DOHH2 (cell line): Measurements from ENCODE around the gene ZBTB16.

Experiments
- H3F3A ChIP-seq: fragments of 200-600 bp; sonication (generic), shearing (Covaris generic); 2 replicates; pipeline ENCODE4 v1.6.0; 2016; ENCODE audit warnings: antibody characterized with exemption, mild to moderate bottlenecking; ENCODE audit not compliant: control insufficient read depth, insufficient read depth
- H3K27ac ChIP-seq: fragments of 200-600 bp; sonication (generic); 2 replicates; pipeline ENCODE4 v1.5.1; 2014; ENCODE audit warnings: low read depth, mild to moderate bottlenecking, low read length, moderate library complexity
- H3K27me3 ChIP-seq: fragments of 200-600 bp; sonication (generic); 2 replicates; pipeline ENCODE4 v1.6.1; 2014; ENCODE audit warnings: mild to moderate bottlenecking, low read length, mixed read lengths; ENCODE audit not compliant: control insufficient read depth
- H3K36me3 ChIP-seq: fragments of 200-600 bp; sonication (generic); 2 replicates; pipeline ENCODE4 v1.6.1; 2014; ENCODE audit warnings: mild to moderate bottlenecking, low read length, moderate library complexity, mixed read lengths; ENCODE audit not compliant: control insufficient read depth
- H3K4me1 ChIP-seq: fragments of 200-600 bp; sonication (generic); 2 replicates; pipeline ENCODE4 v1.6.1; 2014; ENCODE audit warnings: mild to moderate bottlenecking, low read length, mixed read lengths; ENCODE audit not compliant: control insufficient read depth
- H3K4me2 ChIP-seq: fragments of 200-600 bp; sonication (generic); 2 replicates; pipeline ENCODE4 v1.6.0; 2014; ENCODE audit warnings: mild to moderate bottlenecking, low read length, moderate library complexity
- H3K4me3 ChIP-seq: fragments of 200-600 bp; sonication (generic); 2 replicates; pipeline ENCODE4 v1.5.1; 2014; ENCODE audit warnings: mild to moderate bottlenecking, low read length, mixed read lengths
- H3K79me2 ChIP-seq: fragments of 200-600 bp; sonication (generic); 2 replicates; pipeline ENCODE4 v1.6.1; 2014; ENCODE audit warnings: mild to moderate bottlenecking, low read length, mixed read lengths; ENCODE audit not compliant: control insufficient read depth
- H3K9me2 ChIP-seq: fragments of 200-600 bp; sonication (generic); replicated peaks from 2 replicates; pipeline ENCODE4 v1.6.1; 2014; ENCODE audit warnings: mild to moderate bottlenecking, low read length, mixed read lengths; ENCODE audit not compliant: control insufficient read depth
- H3K9me3 ChIP-seq: fragments of 200-600 bp; sonication (generic); 2 replicates; pipeline ENCODE4 v1.6.1; 2014; ENCODE audit warnings: antibody characterized with exemption, low read length, mixed read lengths; ENCODE audit not compliant: control insufficient read depth, insufficient read depth
- H4K20me1 ChIP-seq: fragments of 200-600 bp; sonication (generic); 2 replicates; pipeline ENCODE4 v1.6.0; 2014; ENCODE audit warnings: low read depth, mild to moderate bottlenecking, antibody characterized with exemption, low read length, moderate library complexity; ENCODE audit not compliant: control insufficient read depth, insufficient read depth
- CTCF ChIP-seq: fragments of 200-600 bp; sonication (generic); IDR thresholded peaks from one replicate; pipeline ENCODE4 v1.5.1; 2014; ENCODE audit warnings: antibody characterized with exemption, mild to moderate bottlenecking, low read depth, low read length; ENCODE audit not compliant: poor library complexity, severe bottlenecking
- EZH2phosphoT487 ChIP-seq: fragments of 200-600 bp; sonication (generic); IDR thresholded peaks from 2 replicates; pipeline ENCODE4 v1.6.1; 2017; ENCODE audit warnings: borderline replicate concordance, mild to moderate bottlenecking, antibody characterized with exemption, low read length, moderate library complexity, mixed read lengths

The ZBTB16 gene

GRCh38 chr11:114275280-114275679, 215.8 kb downstream of the ZBTB16 start:
- TF ChIP-seq CTCF, result no peak
- no peak for TF ChIP-seq EZH2phosphoT487
- H3K27me3 ChIP-seq, result peaks cover 13% of the 10 kb centered on the region; the same call in 1 of the 2 replicates
- no peaks in the 10 kb centered on the region for H3K79me2 ChIP-seq

GRCh38 chr11:114276077-114276476, 216.6 kb downstream of the ZBTB16 start:
- Histone ChIP-seq H3K9me3 (no peaks in the 10 kb centered on the region), H3K79me2 (no peaks in the 10 kb centered on the region), H3K27me3 (peaks cover 13% of the 10 kb centered on the region; the same call in 1 of the 2 replicates), H3K4me2 (no peak overlapping the region), H4K20me1 (no peaks in the 10 kb centered on the region), H3K4me3 (no peak overlapping the region), H3F3A (no peaks in the 10 kb centered on the region), H3K9me2 (no peaks in the 10 kb centered on the region), H3K27ac (no peak overlapping the region), H3K4me1 (no peaks in the 10 kb centered on the region), H3K36me3 (no peaks in the 10 kb centered on the region)
- TF ChIP-seq CTCF, result no peak
- TF ChIP-seq EZH2phosphoT487, result no peak

More at GRCh38 chr11:114275280-114275679, 215.8 kb downstream of the ZBTB16 start:
- H3F3A ChIP-seq, result no peaks in the 10 kb centered on the region
- H3K4me1 ChIP-seq, result no peaks in the 10 kb centered on the region
- no peak overlapping the region for H3K4me3 ChIP-seq
- no peaks in the 10 kb centered on the region for H3K9me2 ChIP-seq
- no peak overlapping the region for H3K4me2 ChIP-seq
- H3K36me3 ChIP-seq, result no peaks in the 10 kb centered on the region
- no peaks in the 10 kb centered on the region for H4K20me1 ChIP-seq
- no peak overlapping the region for H3K27ac ChIP-seq
- H3K9me3 ChIP-seq, result no peaks in the 10 kb centered on the region

DNA sequence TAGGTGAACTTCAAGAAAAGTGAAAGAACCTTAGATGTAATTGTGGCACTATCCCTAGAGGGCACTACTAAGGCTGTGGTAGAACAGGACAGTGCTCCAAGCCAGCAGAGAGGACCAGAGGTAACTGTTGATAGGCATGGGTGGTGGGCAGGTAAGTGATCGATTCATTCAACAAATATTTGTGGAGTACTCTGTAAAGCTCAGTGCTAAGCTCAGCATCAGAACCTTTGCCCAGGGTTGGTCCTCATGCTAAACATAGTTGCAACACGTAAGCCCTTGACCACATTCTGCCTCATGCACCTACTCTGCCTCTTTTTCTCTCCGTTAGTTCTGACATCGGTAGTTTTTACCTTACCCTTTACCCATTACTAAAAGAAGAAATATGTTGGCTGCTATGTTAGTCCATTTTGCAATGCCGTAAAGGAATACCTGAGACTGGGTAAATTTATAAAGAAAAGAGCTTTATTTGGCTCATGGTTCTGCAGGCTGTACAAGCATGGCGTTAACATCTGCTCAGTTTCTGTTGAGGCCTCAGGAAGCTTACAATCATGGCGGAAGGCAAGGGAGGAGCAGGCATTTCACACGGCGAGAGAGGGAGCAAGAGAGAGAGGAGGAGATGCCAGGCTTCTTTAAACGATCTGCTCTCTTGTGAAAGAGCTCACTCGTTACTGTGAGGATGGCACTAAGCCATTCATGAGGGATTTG, 218.3 kb downstream of the ZBTB16 start:
- Histone ChIP-seq H3K79me2 (no peaks in the 10 kb centered on the region), H3K4me2 (no peak overlapping the region), H3K4me1 (no peaks in the 10 kb centered on the region), H3K9me2 (no peaks in the 10 kb centered on the region), H3K9me3 (no peaks in the 10 kb centered on the region), H3K27ac (no peak overlapping the region), H3K4me3 (no peak overlapping the region), H3K27me3 (peaks cover 8% of the 10 kb centered on the region; the same call in 1 of the 2 replicates), H3K36me3 (no peaks in the 10 kb centered on the region), H3F3A (no peaks in the 10 kb centered on the region), H4K20me1 (no peaks in the 10 kb centered on the region)
- TF ChIP-seq EZH2phosphoT487, result no peak
- TF ChIP-seq CTCF, result no peak
